GM18870 (cell line): ENCODE results near the gene MACROD2.

Source experiments
- ATAC-seq: cut with Tn5 transposase; IDR thresholded peaks from one replicate; pipeline ENCODE4 v1.9.1; 2021; ENCODE audit warnings: moderate library complexity; ENCODE audit not compliant: unreplicated experiment

The MACROD2 gene

GRCh38 chr20:14729390-14729789 lies 734.1 kb downstream of the MACROD2 start:
- no peak for ATAC-seq

GRCh38 chr20:14732343-14732742 lies 737.0 kb downstream of the MACROD2 start:
- ATAC-seq = no peak

GRCh38 chr20:14732996-14733395 lies 737.7 kb downstream of the MACROD2 start:
- ATAC-seq = no peak

GRCh38 chr20:14740380-14740779 lies 745.1 kb downstream of the MACROD2 start:
- no peak for ATAC-seq

- no peak for ATAC-seq
Measured at GRCh38 chr20:14741616-14742015, 746.3 kb downstream of the MACROD2 start.

GRCh38 chr20:14744723-14745122 lies 749.4 kb downstream of the MACROD2 start:
- ATAC-seq = peak; percentile 92

GRCh38 chr20:14745830-14746229 lies 750.5 kb downstream of the MACROD2 start:
- ATAC-seq = no peak

GRCh38 chr20:14751191-14751590 lies 755.9 kb downstream of the MACROD2 start:
- no peak for ATAC-seq

- ATAC-seq = no peak
Measured at GRCh38 chr20:14757728-14758127, 762.4 kb downstream of the MACROD2 start.

- ATAC-seq = no peak
Measured at GRCh38 chr20:14758356-14758755, 763.0 kb downstream of the MACROD2 start.

- no peak for ATAC-seq
Measured at GRCh38 chr20:14759979-14760378, 764.7 kb downstream of the MACROD2 start.

- ATAC-seq = no peak
Measured at GRCh38 chr20:14761903-14762302, 766.6 kb downstream of the MACROD2 start.

- ATAC-seq = no peak
Measured at GRCh38 chr20:14764511-14765369, 769.4 kb downstream of the MACROD2 start.

GRCh38 chr20:14765370-14765701 lies 770.0 kb downstream of the MACROD2 start:
- ATAC-seq = no peak

GRCh38 chr20:14773486-14773885 lies 778.2 kb downstream of the MACROD2 start:
- no peak for ATAC-seq

GRCh38 chr20:14775778-14776177 lies 780.5 kb downstream of the MACROD2 start:
- ATAC-seq = no peak

GRCh38 chr20:14777591-14777990 lies 782.3 kb downstream of the MACROD2 start:
- ATAC-seq = no peak

- no peak for ATAC-seq
Measured at GRCh38 chr20:14778096-14778495, 782.8 kb downstream of the MACROD2 start.

GRCh38 chr20:14778875-14779274 lies 783.6 kb downstream of the MACROD2 start:
- no peak for ATAC-seq

- no peak for ATAC-seq
Measured at GRCh38 chr20:14780508-14780907, 785.2 kb downstream of the MACROD2 start.

GRCh38 chr20:14782731-14783130 lies 787.4 kb downstream of the MACROD2 start:
- ATAC-seq = no peak

- no peak for ATAC-seq
Measured at GRCh38 chr20:14783766-14784165, 788.5 kb downstream of the MACROD2 start.
